ENCODE measurements around the gene BIRC7.

BIRC7 gene

DNA sequence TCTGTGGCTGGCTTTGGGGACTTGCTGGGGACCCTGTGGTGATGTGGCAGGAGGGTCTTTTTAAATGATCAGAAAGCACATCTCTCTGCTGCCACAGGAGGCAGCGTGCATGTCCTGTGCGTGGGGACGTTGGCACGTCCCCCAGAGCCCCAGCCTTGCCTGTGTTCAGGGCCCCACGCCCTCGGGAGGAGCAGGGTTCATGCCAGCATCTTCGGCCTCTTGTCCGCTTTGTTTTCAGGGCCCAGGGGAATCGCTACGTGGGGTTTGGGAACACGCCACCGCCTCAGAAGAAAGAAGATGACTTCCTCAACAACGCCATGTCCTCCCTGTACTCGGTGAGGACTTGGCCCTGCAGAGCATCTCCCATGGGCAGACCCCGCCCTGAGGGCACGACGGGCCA, 43.0 kb downstream of the BIRC7 start:
- peaks cover 79% of the 10 kb centered on the region for H3K36me3 ChIP-seq
- TF ChIP-seq CTCF (IDR thresholded peaks at IDR 0.05) = no peak
- H3K27me3 ChIP-seq = no peaks in the 10 kb centered on the region
- H3K4me3 ChIP-seq (ENCODE audit: low read depth in 1 of 2, low read length in 1 of 2) = no peak overlapping the region
- H3K4me1 ChIP-seq (ENCODE audit: control insufficient read depth in 1 of 2, insufficient read depth in 1 of 2, low read depth in 1 of 2, low read length in 1 of 2) = peaks cover 3% of the 10 kb centered on the region in 2 experiments
- no peaks in the 10 kb centered on the region for H3K9me3 ChIP-seq
- no peak overlapping the region for H3K27ac ChIP-seq

DNA sequence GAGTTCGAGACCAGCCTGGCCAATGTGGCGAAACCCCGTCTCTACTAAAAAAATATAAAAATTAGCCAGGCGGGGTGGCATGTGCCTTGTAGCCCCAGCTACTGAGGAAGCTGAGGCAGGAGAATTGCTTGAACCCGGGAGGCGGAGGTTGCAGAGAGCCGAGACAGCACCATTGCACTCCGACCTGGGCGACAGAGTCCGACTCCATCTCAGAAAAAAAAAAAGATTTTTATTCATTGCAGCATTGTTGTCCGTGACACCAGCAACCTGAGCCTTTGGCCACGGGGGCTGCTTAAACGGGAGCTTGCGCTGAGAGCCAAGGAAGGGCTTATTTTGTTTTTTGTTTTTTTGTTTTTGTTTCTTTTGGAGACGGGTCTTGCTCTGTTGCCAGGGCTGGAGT, 44.2 kb downstream of the BIRC7 start:
- Histone ChIP-seq H3K27ac (no peak overlapping the region), H3K36me3 (peaks cover 89% of the 10 kb centered on the region), H3K27me3 (no peaks in the 10 kb centered on the region), H3K9me3 (no peaks in the 10 kb centered on the region), H3K4me3 (ENCODE audit: low read depth in 1 of 2, low read length in 1 of 2) (no peak overlapping the region), H3K4me1 (ENCODE audit: control insufficient read depth in 1 of 2, insufficient read depth in 1 of 2, low read depth in 1 of 2, low read length in 1 of 2) (no peaks in the 10 kb centered on the region)
- TF ChIP-seq CTCF (IDR thresholded peaks at IDR 0.05) = no peak

GRCh38 chr20:63280371-63280770, 44.7 kb downstream of the BIRC7 start:
- Histone ChIP-seq H3K27me3 (no peaks in the 10 kb centered on the region), H3K9me3 (no peaks in the 10 kb centered on the region), H3K4me1 (ENCODE audit: control insufficient read depth in 1 of 2, insufficient read depth in 1 of 2, low read depth in 1 of 2, low read length in 1 of 2) (no peaks in the 10 kb centered on the region), H3K27ac (no peak overlapping the region), H3K36me3 (peaks cover 94% of the 10 kb centered on the region), H3K4me3 (ENCODE audit: low read depth in 1 of 2, low read length in 1 of 2) (no peak overlapping the region)
- no peak for TF ChIP-seq CTCF (IDR thresholded peaks at IDR 0.05)

GRCh38 chr20:63280929-63281545, 45.3 kb downstream of the BIRC7 start:
- no peaks in the 10 kb centered on the region for H3K9me3 ChIP-seq
- no peak overlapping the region for H3K27ac ChIP-seq
- TF ChIP-seq CTCF (IDR thresholded peaks at IDR 0.05) = no peak
- H3K4me3 ChIP-seq (ENCODE audit: low read depth in 1 of 2, low read length in 1 of 2) = no peak overlapping the region
- H3K36me3 ChIP-seq = peaks cover 98% of the 10 kb centered on the region
- no peaks in the 10 kb centered on the region for H3K27me3 ChIP-seq
- no peaks in the 10 kb centered on the region for H3K4me1 ChIP-seq (ENCODE audit: control insufficient read depth in 1 of 2, insufficient read depth in 1 of 2, low read depth in 1 of 2, low read length in 1 of 2)

- no peaks in the 10 kb centered on the region for H3K27me3 ChIP-seq
- H3K9me3 ChIP-seq = no peaks in the 10 kb centered on the region
- no peaks in the 10 kb centered on the region for H3K4me1 ChIP-seq (ENCODE audit: control insufficient read depth in 1 of 2, insufficient read depth in 1 of 2, low read depth in 1 of 2, low read length in 1 of 2)
- H3K4me3 ChIP-seq (ENCODE audit: low read depth in 1 of 2, low read length in 1 of 2) = no peak overlapping the region
- no peak overlapping the region for H3K27ac ChIP-seq
- no peak for TF ChIP-seq CTCF (IDR thresholded peaks at IDR 0.05)
- H3K36me3 ChIP-seq = peaks cover 98% of the 10 kb centered on the region
Measured at GRCh38 chr20:63281742-63282665, 46.3 kb downstream of the BIRC7 start.

Measured in neutrophil (primary cell).